ENCODE results near the gene PPP1R13L.
A peak's percentile ranks its signal among the peaks of the same experiment; 100 is the strongest.
"Not testable (repeated sequence)": the region's sequence is repeated elsewhere in the genome, so short reads cannot be mapped to it uniquely, and the experiment has no call there.

Gene PPP1R13L
- 6.2 reads per million, percentile 23 among the genes with 10 or more reads in this experiment for total RNA-seq

GRCh38 chr19:45404557-45405434, at the start of gene PPP1R13L:
PPP1R13L (minus strand) TSS chr19:45405069; CDS start chr19:45398318, 6,751 bp downstream.
- peak; percentile 37 for DNase-seq

GRCh38 chr19:45451850-45452387, 47.0 kb upstream of the PPP1R13L start:
- DNase-seq = no peak

GRCh38 chr19:45451131-45451849, 46.4 kb upstream of the PPP1R13L start:
- peak; percentile 60 for DNase-seq

- DNase-seq = peak; percentile 19
Measured at GRCh38 chr19:45450012-45450333, 45.1 kb upstream of the PPP1R13L start.

GRCh38 chr19:45448887-45449299, 44.0 kb upstream of the PPP1R13L start:
- no peak for DNase-seq

- DNase-seq = no peak
Measured at GRCh38 chr19:45448425-45448756, 43.5 kb upstream of the PPP1R13L start.

GRCh38 chr19:45446944-45447343, 42.1 kb upstream of the PPP1R13L start:
- no peak for DNase-seq

GRCh38 chr19:45446295-45446694, 41.4 kb upstream of the PPP1R13L start:
- DNase-seq = no peak

GRCh38 chr19:45445139-45445538, 40.3 kb upstream of the PPP1R13L start:
- no peak for DNase-seq

GRCh38 chr19:45444318-45445041, 39.6 kb upstream of the PPP1R13L start:
- peak; percentile 71 for DNase-seq

- DNase-seq = peak; percentile 31
Measured at GRCh38 chr19:45443462-45444317, 38.8 kb upstream of the PPP1R13L start.

- DNase-seq = peak; percentile 47
Measured at GRCh38 chr19:45442778-45443461, 38.1 kb upstream of the PPP1R13L start.

GRCh38 chr19:45442408-45442777, 37.5 kb upstream of the PPP1R13L start:
- no peak for DNase-seq

- no peak for DNase-seq
Measured at GRCh38 chr19:45440873-45441654, 36.2 kb upstream of the PPP1R13L start.

GRCh38 chr19:45440259-45440638, 35.4 kb upstream of the PPP1R13L start:
- DNase-seq = no peak

GRCh38 chr19:45439569-45440258, 34.8 kb upstream of the PPP1R13L start:
- peak; percentile 79 for DNase-seq

- no peak for DNase-seq
Measured at GRCh38 chr19:45439190-45439568, 34.3 kb upstream of the PPP1R13L start.

GRCh38 chr19:45437328-45437727, 32.5 kb upstream of the PPP1R13L start:
- DNase-seq = no peak

GRCh38 chr19:45432543-45432942, 27.7 kb upstream of the PPP1R13L start:
- DNase-seq = not testable (repeated sequence)

GRCh38 chr19:45431008-45431407, 26.1 kb upstream of the PPP1R13L start:
- DNase-seq = not testable (repeated sequence)
